ENCODE data around the gene PCDHGB3.

DNA sequence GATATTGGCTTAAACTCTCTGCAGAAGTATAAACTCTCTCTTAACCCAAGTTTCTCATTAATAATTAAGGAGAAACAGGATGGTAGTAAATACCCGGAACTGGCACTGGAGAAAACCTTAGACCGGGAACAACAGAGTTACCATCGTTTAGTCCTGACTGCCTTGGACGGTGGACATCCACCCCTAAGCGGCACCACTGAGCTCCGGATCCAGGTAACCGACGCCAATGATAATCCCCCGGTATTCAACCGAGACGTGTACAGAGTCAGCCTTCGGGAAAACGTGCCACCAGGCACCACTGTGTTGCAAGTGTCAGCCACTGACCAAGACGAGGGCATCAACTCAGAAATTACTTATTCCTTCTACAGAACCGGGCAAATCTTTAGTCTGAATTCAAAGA, 28.6 kb downstream of the PCDHGB3 start:
- TF ChIP-seq EZH2phosphoT487 (IDR thresholded peaks at IDR 0.05; ENCODE audit: borderline replicate concordance, low read depth, low read length) = no peak
- TF ChIP-seq, protein P1, sequence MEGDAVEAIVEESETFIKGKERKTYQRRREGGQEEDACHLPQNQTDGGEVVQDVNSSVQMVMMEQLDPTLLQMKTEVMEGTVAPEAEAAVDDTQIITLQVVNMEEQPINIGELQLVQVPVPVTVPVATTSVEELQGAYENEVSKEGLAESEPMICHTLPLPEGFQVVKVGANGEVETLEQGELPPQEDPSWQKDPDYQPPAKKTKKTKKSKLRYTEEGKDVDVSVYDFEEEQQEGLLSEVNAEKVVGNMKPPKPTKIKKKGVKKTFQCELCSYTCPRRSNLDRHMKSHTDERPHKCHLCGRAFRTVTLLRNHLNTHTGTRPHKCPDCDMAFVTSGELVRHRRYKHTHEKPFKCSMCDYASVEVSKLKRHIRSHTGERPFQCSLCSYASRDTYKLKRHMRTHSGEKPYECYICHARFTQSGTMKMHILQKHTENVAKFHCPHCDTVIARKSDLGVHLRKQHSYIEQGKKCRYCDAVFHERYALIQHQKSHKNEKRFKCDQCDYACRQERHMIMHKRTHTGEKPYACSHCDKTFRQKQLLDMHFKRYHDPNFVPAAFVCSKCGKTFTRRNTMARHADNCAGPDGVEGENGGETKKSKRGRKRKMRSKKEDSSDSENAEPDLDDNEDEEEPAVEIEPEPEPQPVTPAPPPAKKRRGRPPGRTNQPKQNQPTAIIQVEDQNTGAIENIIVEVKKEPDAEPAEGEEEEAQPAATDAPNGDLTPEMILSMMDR (conservative IDR thresholded peaks at IDR 0.05; ENCODE audit: low read length) = no peak
